Natural killer cell (primary cell): ENCODE results near the gene OBSCN. TPM values are rescaled to one million over a fixed set of nuclear protein-coding genes. Genes with fewer than 3 reads are reported as not detected.
A peak's percentile ranks its signal among the peaks of the same experiment; 100 is the strongest.

Source experiments
- ATAC-seq, 3 donors: fragments of 150-1000 bp in 2 of 3; fragments of 200-7000 bp in 1 of 3; cut with Tn5 transposase; 1 replicate in 1 of 3; 2 replicates in 2 of 3; pipeline ENCODE4 v1.10.0; 2021; ENCODE audit warnings: mild to moderate bottlenecking in 2 of 3, moderate library complexity in 2 of 3
- DNase-seq, 2 donors: peaks; one replicate each; pipeline versions ENCODE4 v3.0.0 to v3.0.0-alpha.2; 2013 to 2021; ENCODE audit warnings: mixed read lengths in 1 of 2
- H3K27ac ChIP-seq: one replicate; pipeline ENCODE4 v1.5.1; 2013; ENCODE audit warnings: mild to moderate bottlenecking, low read length
- H3K27me3 ChIP-seq: one replicate; pipeline ENCODE4 v1.6.1; 2013; ENCODE audit warnings: low read length; ENCODE audit not compliant: control insufficient read depth, insufficient read depth
- H3K36me3 ChIP-seq: one replicate; pipeline ENCODE4 v1.6.1; 2013; ENCODE audit warnings: low read length; ENCODE audit not compliant: control insufficient read depth, insufficient read depth
- H3K4me1 ChIP-seq: one replicate; pipeline ENCODE4 v1.6.1; 2013; ENCODE audit warnings: low read length; ENCODE audit not compliant: control insufficient read depth, insufficient read depth
- H3K4me3 ChIP-seq: one replicate; pipeline ENCODE4 v1.5.1; 2013; ENCODE audit warnings: low read length
- H3K9me3 ChIP-seq: one replicate; pipeline ENCODE4 v1.6.1; 2013; ENCODE audit warnings: low read length; ENCODE audit not compliant: control insufficient read depth, insufficient read depth
- H3K27ac Mint-ChIP-seq, 2 donors: one replicate each; pipeline ENCODE4 v1.8.0; 2022; ENCODE audit warnings: mild to moderate bottlenecking in 2 of 2, mixed read lengths in 2 of 2, moderate library complexity in 1 of 2
- H3K27me3 Mint-ChIP-seq, 2 donors: one replicate each; pipeline ENCODE4 v1.8.0; 2022; ENCODE audit warnings: low read depth in 2 of 2, mixed read lengths in 2 of 2
- H3K36me3 Mint-ChIP-seq: one replicate; pipeline ENCODE4 v1.8.0; 2022; ENCODE audit warnings: mixed read lengths
- H3K4me1 Mint-ChIP-seq, 2 donors: one replicate each; pipeline ENCODE4 v1.8.0; 2022; ENCODE audit warnings: mixed read lengths in 2 of 2
- H3K4me3 Mint-ChIP-seq: one replicate; pipeline ENCODE4 v1.8.0; 2022; ENCODE audit warnings: mild to moderate bottlenecking, moderate library complexity, mixed read lengths
- H3K9me3 Mint-ChIP-seq, 2 donors: one replicate each; pipeline ENCODE4 v1.8.0; 2022; ENCODE audit warnings: mixed read lengths in 2 of 2
- WGBS: methylation state at CpG from one replicate; pipeline ENCODE4 v1.1.7; 2013; ENCODE audit warnings: missing lambda C conversion rate; ENCODE audit not compliant: insufficient coverage; 5-methylcytosine and 5-hydroxymethylcytosine counted together
- intact Hi-C: fragments of 100-400 bp; cut with micrococcal nuclease; formaldehyde crosslinking; loops from one replicate; pipeline ENCODE4 v1.14.2; 2022
- total RNA-seq, 4 donors: library from RNA; stranded (reverse); fragments of 120-200 nt in 1 of 4; gene quantifications; one replicate each; pipeline versions ENCODE4 v1.2.3 to v1.2.4, GENCODE V29; 2013 to 2022
- TF ChIP-seq, protein P1 (sequence below): fragments of 200-600 bp; IDR thresholded peaks from one replicate; pipeline ENCODE4 v1.8.0; 2022; ENCODE audit warnings: antibody characterized with exemption

The OBSCN gene
- total RNA-seq, 3 donors from 2014 or later (not counting 1 experiment from before 2014, with no cell fraction given): 9.6 to 30.0 (median 14.3) TPM

DNA sequence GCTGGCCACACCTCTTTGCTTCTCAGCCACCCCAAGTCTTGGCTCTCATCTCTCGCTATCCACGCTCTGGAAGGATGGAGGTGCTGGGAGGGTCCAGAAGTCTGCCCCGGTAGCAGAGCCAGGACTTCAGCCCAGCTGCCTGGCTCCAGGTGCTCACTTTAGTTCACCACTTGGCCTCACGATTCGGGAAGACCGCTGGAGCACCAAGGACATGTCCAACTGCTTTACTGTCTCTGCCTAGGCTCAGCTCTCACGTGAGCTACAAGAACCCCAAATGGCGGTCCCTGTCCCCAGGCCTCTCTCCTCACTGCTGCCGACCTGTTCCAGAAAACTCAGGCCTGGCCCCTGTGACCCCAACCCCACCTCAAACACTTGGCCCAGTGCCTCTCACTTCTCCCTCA lies 195.4 kb downstream of the OBSCN start:
- ATAC-seq (no peak), DNase-seq (no peak)
- Mint-ChIP-seq H3K27me3 (no peaks in the 10 kb centered on the region), H3K9me3 (no peaks in the 10 kb centered on the region), H3K4me3 (peak overlapping the region; percentile 18), H3K36me3 (no peaks in the 10 kb centered on the region), H3K27ac (peak overlapping the region; percentile 75 to 89), H3K4me1 (peaks cover 52 to 73% of the 10 kb centered on the region in 2 donors)
- H3K9me3 ChIP-seq: no peaks in the 10 kb centered on the region
- intact Hi-C loops: no loop called here
- no peaks in the 10 kb centered on the region for H3K27me3 ChIP-seq
- peaks cover 28% of the 10 kb centered on the region for H3K36me3 ChIP-seq
- no peak overlapping the region for H3K4me3 ChIP-seq
- WGBS: 93% methylated on average over 9 of the region's 9 CpGs
- H3K27ac ChIP-seq: no peak overlapping the region
- TF ChIP-seq, protein P1, sequence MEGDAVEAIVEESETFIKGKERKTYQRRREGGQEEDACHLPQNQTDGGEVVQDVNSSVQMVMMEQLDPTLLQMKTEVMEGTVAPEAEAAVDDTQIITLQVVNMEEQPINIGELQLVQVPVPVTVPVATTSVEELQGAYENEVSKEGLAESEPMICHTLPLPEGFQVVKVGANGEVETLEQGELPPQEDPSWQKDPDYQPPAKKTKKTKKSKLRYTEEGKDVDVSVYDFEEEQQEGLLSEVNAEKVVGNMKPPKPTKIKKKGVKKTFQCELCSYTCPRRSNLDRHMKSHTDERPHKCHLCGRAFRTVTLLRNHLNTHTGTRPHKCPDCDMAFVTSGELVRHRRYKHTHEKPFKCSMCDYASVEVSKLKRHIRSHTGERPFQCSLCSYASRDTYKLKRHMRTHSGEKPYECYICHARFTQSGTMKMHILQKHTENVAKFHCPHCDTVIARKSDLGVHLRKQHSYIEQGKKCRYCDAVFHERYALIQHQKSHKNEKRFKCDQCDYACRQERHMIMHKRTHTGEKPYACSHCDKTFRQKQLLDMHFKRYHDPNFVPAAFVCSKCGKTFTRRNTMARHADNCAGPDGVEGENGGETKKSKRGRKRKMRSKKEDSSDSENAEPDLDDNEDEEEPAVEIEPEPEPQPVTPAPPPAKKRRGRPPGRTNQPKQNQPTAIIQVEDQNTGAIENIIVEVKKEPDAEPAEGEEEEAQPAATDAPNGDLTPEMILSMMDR: no peak
- H3K4me1 ChIP-seq: peaks cover 54% of the 10 kb centered on the region

DNA sequence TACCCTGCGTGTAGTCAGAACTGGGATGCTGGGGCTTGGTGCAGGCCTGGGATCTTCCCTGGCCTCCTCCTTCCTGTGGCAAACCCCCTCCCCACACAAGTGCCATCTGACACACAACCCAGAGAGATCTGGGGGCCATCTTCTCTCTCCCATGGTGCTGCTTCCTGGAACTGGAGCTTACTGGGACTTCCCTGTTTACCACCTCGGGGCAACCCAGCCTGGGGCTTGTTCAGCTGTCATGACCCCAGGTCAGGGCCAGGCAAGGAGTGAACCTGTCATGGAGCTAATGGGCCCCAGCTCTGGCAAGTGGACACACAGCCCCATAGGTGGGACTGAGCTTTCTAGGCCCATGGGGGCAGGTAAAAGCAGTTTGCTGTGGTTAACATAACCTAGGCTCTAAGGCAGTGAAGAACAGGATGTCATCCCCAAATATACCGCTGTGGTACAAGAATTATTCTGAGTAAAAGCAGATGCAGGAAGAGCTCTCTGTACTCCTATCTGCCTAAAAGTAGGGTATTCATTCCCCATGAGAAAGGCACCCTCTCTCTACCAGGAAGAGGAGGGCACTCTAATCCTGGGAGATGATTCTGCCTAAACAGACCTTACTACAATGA lies 196.4 kb downstream of the OBSCN start:
- Histone ChIP-seq H3K4me1 (peaks cover 60% of the 10 kb centered on the region), H3K27me3 (no peaks in the 10 kb centered on the region), H3K4me3 (no peak overlapping the region), H3K27ac (no peak overlapping the region), H3K9me3 (no peaks in the 10 kb centered on the region), H3K36me3 (peaks cover 19% of the 10 kb centered on the region)
- no peaks in the 10 kb centered on the region for H3K27me3 Mint-ChIP-seq
- intact Hi-C loops: no loop called here
- DNase-seq (no peak), ATAC-seq (no peak)
- H3K4me3 Mint-ChIP-seq: peak overlapping the region; percentile 93
- H3K36me3 Mint-ChIP-seq: no peaks in the 10 kb centered on the region
- 52% methylated on average over 3 of the region's 3 CpGs for WGBS
- peak overlapping the region; percentile 75 to 89 for H3K27ac Mint-ChIP-seq
- TF ChIP-seq, protein P1: no peak
- peaks cover 56 to 77% of the 10 kb centered on the region in 2 donors for H3K4me1 Mint-ChIP-seq
- H3K9me3 Mint-ChIP-seq: no peaks in the 10 kb centered on the region

DNA sequence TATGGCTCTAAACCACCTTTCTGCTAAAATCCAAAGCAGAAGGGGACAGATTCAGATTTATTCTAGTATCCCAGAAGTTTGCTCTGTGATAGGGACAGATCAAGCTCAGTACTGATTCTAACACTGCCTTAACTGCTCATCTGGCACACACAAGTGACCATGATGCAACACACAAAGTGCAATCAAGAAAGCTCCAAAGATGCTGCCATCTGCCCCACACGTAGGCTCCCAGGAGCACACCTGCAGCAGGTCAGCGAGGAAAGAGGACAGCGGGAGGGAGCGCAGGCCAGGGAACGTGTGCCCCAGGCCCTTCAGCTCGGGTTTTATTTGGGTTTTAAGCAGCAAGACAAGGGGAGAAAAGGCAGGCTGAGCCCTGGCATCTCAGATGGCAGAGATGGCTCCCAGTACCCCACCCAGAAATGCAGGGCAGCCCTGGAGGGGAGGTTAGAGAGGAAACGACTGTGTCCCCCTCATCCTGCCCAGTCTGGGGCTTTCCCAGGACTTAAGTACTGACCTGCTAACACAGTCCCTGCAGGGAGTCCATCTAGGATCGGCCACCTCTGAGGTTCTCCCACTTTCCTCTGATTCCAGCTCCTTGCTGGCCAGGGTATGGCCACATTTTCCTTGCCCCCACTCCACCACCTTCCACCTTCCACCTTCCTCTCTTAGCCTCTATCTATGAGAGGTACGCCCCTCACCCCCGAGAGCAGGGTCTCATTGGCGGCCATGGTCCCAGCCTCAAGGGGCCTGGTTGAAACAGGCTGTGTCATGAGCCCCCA lies 197.5 kb downstream of the OBSCN start:
- Mint-ChIP-seq H3K9me3 (no peaks in the 10 kb centered on the region), H3K27me3 (no peaks in the 10 kb centered on the region), H3K4me1 (peaks cover 56 to 71% of the 10 kb centered on the region in 2 donors), H3K36me3 (no peaks in the 10 kb centered on the region), H3K4me3 (peak overlapping the region; percentile 93), H3K27ac (peak overlapping the region; percentile 75 to 89)
- WGBS: 42% methylated on average over 11 of the region's 11 CpGs
- peak overlapping the region; percentile 82 for H3K4me3 ChIP-seq
- H3K4me1 ChIP-seq: peaks cover 59% of the 10 kb centered on the region
- H3K36me3 ChIP-seq: peaks cover 12% of the 10 kb centered on the region
- H3K27me3 ChIP-seq: no peaks in the 10 kb centered on the region
- ATAC-seq: no peak
- TF ChIP-seq, protein P1: no peak
- intact Hi-C loops: loop anchor here (5.0 kb wide), 1 partner anchor 52 kb away; a partner anchor contains a TSS
- no peak for DNase-seq
- no peaks in the 10 kb centered on the region for H3K9me3 ChIP-seq
- no peak overlapping the region for H3K27ac ChIP-seq
